ENCODE measurements around the gene CEP104. TPM values are rescaled to one million over a fixed set of nuclear protein-coding genes. Genes with fewer than 3 reads are reported as not detected.

Gene CEP104
- polyA plus RNA-seq, 3 donors: 8.3 to 25.1 (median 13.0) TPM

DNA sequence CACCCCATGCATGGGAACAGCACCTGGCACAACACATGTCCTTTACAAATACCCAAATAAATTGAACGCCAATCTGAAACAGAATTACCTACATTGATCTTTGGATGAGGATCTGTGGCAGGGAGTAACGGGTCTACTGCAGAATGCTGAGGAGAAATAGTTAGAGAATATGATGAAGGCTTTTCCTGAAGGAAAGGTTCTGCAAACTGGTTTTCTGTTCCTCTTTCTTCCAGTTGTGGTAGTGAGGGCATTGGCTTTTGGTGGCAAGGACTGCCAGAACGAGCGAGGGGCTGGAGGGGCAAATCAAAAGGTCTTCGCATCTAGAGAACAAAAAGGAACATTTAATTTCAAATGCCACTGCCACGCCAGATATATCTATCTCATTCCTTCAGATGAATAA is 19.8 kb downstream of the CEP104 start:
- Histone ChIP-seq H3K27me3 (ENCODE audit: control insufficient read depth in 2 of 2, insufficient read depth in 2 of 2, low read length in 2 of 2) (no peaks in the 10 kb centered on the region), H2AFZ (ENCODE audit: insufficient read depth, low read depth, low read length, poor library complexity, severe bottlenecking) (no peak overlapping the region), H3K9ac (ENCODE audit: insufficient read depth, low read length, poor library complexity, severe bottlenecking) (no peak overlapping the region), H3K79me2 (ENCODE audit: insufficient read depth, low read length) (no peaks in the 10 kb centered on the region), H4K20me1 (ENCODE audit: insufficient read depth, low read length) (no peaks in the 10 kb centered on the region), H3K36me3 (replicated peaks in 1 of 2; ENCODE audit: control insufficient read depth in 1 of 2, insufficient read depth in 2 of 2, low read length in 2 of 2) (peaks cover 63 to 95% of the 10 kb centered on the region in 2 donors), H3K27ac (ENCODE audit: low read depth in 1 of 2, low read length in 2 of 2) (no peak overlapping the region), H3K9me3 (replicated peaks in 1 of 2; ENCODE audit: control insufficient read depth in 1 of 2, insufficient read depth in 1 of 2, low read length in 2 of 2) (peaks cover 16 to 23% of the 10 kb centered on the region in 2 donors), H3K4me1 (ENCODE audit: control insufficient read depth in 1 of 2, insufficient read depth in 2 of 2, low read length in 2 of 2) (no peaks in the 10 kb centered on the region), H3K4me2 (replicated peaks; ENCODE audit: extremely low read depth, low read length, poor library complexity, severe bottlenecking) (no peak overlapping the region), H3K4me3 (replicated peaks in 1 of 3; ENCODE audit: low read depth in 2 of 3, low read length in 3 of 3) (no peak overlapping the region)
- Mint-ChIP-seq H3K4me1 (no peaks in the 10 kb centered on the region), H3K27ac (no peak overlapping the region), H3K36me3 (peaks cover 73 to 89% of the 10 kb centered on the region in 2 donors), H3K4me3 (no peak overlapping the region), H3K27me3 (ENCODE audit: low read depth in 3 of 3) (peaks cover 0 to 1% (median 0%) of the 10 kb centered on the region in 3 donors), H3K9me3 (peaks cover 15 to 24% (median 18%) of the 10 kb centered on the region in 7 donors)
- WGBS (ENCODE audit: insufficient coverage): no CpG with 5 or more reads among the region's 6 CpGs
- TF ChIP-seq CTCF (IDR thresholded peaks at IDR 0.05): no peak
- intact Hi-C loops (cut with micrococcal nuclease): no loop called here
- no peak for DNase-seq

DNA sequence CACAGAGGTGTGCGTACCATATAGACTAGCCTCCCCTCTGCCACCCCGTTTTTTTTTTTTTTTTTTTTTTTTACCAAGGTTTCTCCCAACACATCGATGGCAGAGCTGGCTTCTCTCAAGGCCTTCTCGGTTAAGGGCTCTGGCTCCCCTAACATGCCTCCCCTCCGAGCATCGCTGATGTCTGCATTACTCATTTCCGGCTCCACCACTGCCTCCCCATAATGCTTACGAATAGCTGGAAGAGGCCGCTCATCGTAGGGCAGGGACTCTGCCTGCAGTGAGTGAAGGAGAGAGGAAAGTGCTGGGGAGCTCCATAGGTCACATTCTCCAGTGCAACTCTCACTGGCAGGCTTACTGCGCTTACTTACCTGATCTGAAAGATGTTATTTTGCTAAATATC is 20.6 kb downstream of the CEP104 start:
- Mint-ChIP-seq H3K36me3 (peaks cover 76 to 86% of the 10 kb centered on the region in 2 donors), H3K27me3 (ENCODE audit: low read depth in 3 of 3) (peaks cover 0 to 1% (median 0%) of the 10 kb centered on the region in 3 donors), H3K4me1 (no peaks in the 10 kb centered on the region), H3K27ac (no peak overlapping the region), H3K4me3 (no peak overlapping the region), H3K9me3 (peaks cover 15 to 24% (median 18%) of the 10 kb centered on the region in 7 donors)
- intact Hi-C loops (cut with micrococcal nuclease): no loop called here
- Histone ChIP-seq H3K36me3 (replicated peaks in 1 of 2; ENCODE audit: control insufficient read depth in 1 of 2, insufficient read depth in 2 of 2, low read length in 2 of 2) (peaks cover 65 to 96% of the 10 kb centered on the region in 2 donors), H4K20me1 (ENCODE audit: insufficient read depth, low read length) (no peaks in the 10 kb centered on the region), H2AFZ (ENCODE audit: insufficient read depth, low read depth, low read length, poor library complexity, severe bottlenecking) (no peak overlapping the region), H3K4me3 (replicated peaks in 1 of 3; ENCODE audit: low read depth in 2 of 3, low read length in 3 of 3) (no peak overlapping the region), H3K79me2 (ENCODE audit: insufficient read depth, low read length) (no peaks in the 10 kb centered on the region), H3K9me3 (replicated peaks in 1 of 2; ENCODE audit: control insufficient read depth in 1 of 2, insufficient read depth in 1 of 2, low read length in 2 of 2) (peaks cover 16 to 23% of the 10 kb centered on the region in 2 donors), H3K27ac (ENCODE audit: low read depth in 1 of 2, low read length in 2 of 2) (no peak overlapping the region), H3K4me1 (ENCODE audit: control insufficient read depth in 1 of 2, insufficient read depth in 2 of 2, low read length in 2 of 2) (no peaks in the 10 kb centered on the region), H3K27me3 (ENCODE audit: control insufficient read depth in 2 of 2, insufficient read depth in 2 of 2, low read length in 2 of 2) (no peaks in the 10 kb centered on the region), H3K9ac (ENCODE audit: insufficient read depth, low read length, poor library complexity, severe bottlenecking) (no peak overlapping the region), H3K4me2 (replicated peaks; ENCODE audit: extremely low read depth, low read length, poor library complexity, severe bottlenecking) (no peak overlapping the region)
- no peak for DNase-seq
- TF ChIP-seq CTCF (IDR thresholded peaks at IDR 0.05): no peak
- 88% methylated on average over 3 of the region's 11 CpGs for WGBS (ENCODE audit: insufficient coverage)
